Stimulated activated CD8-positive, alpha-beta memory T cell treated with anti-CD3 and anti-CD28 coated beads, Interleukin-7, amount 100 ng/mL, for 48 hours (primary cell): ENCODE data around the gene CNTN4.

Experiments
- DNase-seq, 2 donors: peaks; one replicate each; pipeline ENCODE4 v3.0.0-alpha.2; 2020; ENCODE audit warnings: low read depth in 1 of 2; ENCODE audit errors: extremely low read depth in 1 of 2

The CNTN4 gene

DNA sequence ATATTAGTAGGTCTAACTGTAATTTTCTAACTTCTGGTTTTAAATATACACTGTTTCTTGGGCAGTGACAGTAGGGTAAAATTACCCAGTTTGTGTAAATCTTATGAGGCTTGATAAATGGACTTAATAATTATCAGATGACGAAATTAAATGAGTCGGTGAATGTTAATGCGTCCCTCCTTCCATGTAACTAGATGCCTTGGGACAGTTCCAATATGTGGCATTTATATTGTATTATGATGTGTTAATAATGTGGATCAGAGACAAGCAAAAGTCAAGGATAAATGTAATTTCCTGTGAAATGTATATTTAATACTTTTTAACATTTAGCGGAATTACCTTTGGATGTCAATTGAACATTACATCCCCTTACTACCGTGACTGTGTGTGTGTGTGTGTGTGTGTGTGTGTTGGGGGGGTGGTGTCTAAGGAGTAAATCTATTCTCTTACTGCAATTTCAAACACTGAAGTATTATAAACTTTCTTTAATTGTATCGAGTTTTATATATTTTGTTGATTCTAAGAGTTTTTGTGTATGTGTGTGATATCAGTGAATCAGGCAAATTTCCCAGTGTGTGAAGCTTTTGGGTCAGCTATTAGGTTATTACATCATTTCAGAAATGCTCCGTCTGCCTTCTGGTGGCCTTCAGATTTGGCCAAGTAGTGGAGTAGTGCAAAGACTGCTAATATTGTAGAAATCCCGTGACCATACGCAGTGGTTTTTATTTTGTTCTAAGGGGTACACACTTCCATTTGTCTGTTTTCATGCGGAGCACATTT lies 50.1 kb downstream of the CNTN4 start:
- no peak for DNase-seq

DNA sequence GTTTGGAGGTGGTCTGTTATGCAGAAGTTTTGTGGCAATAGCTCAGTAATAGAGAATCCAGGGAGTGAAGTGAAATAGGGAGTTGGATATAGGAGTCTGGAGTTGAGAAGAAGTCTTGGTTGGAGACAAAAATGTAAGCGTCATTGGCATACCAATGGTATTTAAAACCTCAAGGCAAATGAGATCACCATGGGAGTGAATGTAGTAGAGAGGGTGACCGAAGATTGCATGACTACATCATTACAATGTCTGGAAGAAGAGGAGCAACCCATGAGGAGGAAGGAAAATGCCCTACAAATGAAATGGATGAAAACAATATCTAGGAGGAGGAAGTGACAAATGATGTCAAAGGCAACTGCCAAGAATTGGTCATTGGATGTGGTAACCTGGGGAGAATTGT lies 54.4 kb downstream of the CNTN4 start:
- no peak for DNase-seq

DNA sequence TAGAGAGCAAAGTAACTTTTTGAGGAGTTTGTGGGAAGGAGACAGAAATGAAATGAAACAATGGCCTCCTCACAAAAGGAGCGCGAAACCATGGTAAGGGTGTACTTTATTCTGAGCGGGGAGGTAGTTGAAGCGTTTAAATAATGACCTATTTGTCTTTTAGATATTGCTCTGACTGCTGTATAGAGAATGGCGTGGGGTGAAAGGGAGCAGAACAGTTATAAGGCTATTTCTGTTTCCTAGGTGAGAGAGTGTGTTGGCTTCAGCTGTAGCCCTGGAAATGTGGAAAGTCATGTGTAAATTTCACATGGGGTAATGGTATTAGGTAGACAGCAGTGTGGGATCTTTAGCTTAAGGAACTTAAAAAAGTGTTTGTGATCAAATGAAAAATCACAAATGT lies 54.9 kb downstream of the CNTN4 start:
- DNase-seq: no peak

DNA sequence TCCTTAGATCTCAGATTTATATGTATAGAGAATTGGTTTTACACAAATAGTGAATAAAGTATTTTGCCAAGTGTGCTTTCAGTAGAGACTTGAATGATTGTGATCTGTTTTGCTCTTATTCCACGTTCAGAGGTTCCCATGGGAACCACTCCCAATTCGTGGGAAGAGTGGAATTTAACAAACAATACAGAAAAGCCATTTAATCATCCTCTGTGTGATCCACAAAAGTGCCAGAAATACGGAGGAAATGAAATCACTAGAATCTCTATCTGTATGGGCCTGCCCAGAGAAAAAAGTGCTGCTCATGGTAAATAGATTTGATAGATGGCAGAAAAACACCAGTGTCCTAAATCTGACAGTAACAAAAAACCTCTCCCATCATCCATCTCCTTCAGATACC lies 56.0 kb downstream of the CNTN4 start:
- DNase-seq: no peak

DNA sequence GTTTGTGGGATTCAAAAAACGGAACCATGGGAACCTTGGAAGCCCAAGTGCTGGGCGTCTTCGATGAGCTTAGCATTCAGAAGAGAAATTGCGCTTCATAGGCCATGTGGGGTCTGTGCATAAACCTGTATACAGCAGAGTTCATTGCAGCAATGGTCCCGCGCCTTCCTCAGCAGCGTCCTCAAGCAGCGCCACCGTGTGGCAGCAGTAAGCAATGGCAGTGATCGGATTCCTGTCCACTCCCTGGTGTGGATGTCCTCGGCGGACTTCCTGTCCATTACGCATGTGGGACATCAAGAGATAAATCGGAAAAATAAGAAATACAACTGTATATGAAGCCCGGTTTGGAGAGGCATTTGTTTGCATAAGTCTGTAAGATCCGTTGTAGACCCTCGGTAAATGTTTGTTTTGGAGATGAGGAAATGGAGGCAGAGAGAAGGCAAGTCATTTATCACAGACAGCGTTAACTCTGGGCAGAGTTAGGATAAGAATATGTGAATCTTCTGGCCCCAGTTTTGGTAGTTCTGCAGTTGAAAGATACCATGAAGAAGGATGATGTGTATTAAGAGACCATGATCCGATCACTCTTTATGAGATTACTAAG lies 57.7 kb downstream of the CNTN4 start:
- DNase-seq: no peak

DNA sequence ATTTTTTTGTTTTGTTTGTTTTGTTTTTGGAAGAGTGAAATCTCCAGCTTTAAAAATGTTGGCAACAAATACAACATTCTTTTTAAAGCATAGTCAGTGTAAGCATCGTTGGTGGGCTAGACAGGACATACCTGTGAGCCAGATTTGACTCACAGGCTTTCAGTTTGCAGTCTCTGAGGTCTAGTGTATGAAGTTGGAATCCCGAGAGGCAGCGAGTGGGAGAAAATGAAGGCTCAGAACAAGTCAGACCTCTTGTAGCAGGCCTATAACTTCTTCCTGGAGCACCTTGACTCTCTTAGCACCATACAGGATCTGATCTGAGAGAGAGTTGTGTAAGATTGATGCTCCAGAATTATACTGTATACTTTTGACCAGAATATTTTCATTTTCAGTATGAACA lies 60.2 kb downstream of the CNTN4 start:
- no peak for DNase-seq

DNA sequence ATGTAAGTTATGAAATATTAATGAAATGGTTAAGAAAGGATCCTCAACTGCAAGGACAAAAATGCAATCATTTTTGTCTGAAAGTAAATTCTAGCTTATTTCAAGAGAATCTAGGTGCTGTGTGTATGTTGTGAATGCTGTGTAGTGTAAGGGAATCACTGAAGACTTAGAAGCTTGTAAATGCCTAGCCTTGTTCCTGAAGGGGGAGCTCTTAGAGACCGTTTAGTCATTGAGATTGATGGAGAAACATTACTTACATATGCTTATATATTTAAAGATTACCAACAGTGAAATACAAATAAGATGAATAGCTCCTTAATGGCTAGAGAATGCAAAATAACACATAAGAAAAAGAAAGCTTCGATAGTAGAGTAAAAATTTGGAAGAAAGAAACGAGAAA lies 67.9 kb downstream of the CNTN4 start:
- no peak for DNase-seq

DNA sequence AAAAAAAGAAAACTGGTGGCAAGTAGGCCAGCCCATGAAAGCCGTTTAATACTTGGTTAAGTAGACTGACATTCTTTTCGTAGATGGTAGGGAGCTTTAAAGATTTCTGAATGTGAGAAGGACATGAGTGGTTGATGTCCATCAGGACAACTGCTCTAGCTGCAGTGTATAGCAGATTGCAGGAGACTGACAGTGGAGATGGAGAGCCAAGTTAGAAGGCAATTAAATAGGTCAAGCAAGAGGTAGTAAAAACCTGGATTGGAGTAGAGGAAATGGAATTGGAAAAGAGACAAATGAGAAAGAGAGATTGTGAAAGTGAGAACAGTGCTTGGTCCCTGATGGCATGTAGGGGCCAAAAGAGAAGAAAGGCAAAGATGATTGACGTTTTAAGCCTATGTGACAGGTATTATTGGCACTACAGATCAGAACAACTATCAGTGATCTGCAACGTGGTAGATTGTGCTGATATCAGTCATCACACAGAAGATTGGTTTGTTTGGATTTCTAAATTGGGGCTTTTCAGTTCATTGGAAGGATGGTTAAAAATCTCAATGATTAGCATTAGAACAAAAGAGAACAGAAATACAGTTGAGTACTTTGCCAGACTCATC lies 74.0 kb downstream of the CNTN4 start:
- no peak for DNase-seq

DNA sequence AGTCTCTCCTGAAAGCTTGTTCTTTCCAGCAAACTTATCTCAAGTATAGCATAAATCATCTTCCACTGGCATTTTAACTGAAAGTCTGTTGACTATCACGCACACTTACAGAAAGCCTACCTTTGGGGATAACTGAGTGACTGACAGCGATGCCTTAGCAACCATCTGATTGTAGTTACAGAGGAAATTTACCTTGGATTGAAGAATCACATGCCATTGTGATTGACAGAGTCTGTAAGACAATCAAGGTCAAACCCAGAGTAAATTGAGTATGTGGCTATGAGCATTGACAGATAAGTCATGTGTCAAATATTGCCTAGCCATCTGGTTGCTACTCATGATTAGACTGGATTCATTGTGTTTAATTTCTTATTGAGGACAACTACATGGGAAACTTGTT lies 82.0 kb downstream of the CNTN4 start:
- no peak for DNase-seq

DNA sequence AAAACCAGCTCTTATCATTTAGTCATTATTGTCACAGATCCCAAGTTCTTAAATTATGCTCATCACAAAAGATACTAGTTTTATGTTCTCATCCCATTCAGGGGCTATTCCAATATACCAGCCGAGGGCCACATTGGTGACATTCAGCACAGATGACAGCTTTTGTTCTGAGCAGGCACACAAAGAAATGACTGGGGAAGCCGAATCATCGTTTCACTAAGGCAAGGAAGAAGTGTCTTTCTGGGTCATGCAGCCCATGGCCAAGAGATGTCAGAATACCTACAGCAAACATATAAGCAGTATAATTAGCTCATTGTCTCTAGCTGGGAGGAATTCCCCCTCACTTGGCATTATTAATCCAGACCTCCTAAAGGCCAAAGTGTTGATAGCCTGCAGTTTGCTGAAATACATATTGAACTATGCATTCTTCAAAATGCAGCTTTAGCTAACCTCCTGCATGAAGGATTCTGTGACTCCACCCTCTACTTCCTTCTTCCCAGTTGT lies 100.2 kb downstream of the CNTN4 start:
- DNase-seq: no peak

DNA sequence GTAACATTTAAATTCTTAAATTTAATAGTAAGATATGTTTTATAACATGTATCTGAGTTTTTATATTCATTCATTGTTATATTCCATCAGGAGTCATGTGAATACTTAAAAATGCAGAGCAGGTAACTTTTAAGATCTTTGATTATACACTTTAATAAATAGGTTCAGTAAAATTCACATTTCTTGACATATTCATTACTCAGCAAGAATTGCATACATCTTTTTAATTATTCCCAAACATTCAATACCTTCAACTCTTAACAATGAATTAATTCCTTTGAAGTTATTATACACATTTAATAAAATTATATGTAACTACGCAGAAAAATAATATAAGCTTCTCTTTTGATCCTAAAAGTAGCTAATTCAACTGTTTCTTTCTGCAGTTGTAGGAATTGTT lies 105.4 kb downstream of the CNTN4 start:
- no peak for DNase-seq

DNA sequence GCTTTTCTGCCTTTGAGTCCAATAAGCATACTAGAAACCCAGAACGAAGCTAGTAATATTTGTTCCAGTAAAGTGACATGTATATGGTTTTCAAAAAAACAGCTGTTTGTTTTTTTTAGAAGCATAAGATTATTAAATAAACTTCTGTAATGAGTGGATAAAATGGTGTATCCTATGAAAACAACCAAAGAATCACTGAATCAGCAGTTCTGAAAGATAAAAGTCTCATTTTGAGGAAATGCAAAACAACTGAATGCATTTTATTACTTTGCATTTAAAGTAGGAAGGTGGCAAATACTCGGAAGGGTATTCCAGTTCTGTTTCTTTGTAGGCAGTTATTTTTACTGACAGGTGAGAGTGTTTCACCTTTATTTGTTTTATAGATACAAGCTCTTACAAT lies 107.0 kb downstream of the CNTN4 start:
- DNase-seq: no peak

DNA sequence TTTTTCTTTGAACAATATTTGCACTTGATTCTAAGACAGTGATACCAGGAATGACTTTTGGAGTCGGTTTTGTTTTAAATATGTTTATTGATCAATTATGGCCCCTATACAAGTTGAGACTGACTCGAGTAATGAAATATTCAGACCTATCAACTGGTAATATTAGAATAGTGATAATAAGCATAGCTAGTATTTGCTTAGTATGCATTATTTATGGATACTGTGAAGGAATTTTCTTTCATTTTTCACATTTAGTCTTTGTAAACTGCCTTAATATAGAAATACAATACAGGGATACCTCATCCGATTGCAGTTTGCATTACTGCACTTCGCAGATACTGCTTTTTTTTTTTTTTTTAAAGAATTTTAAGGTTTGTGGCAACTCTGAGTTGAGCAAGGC lies 107.9 kb downstream of the CNTN4 start:
- no peak for DNase-seq

DNA sequence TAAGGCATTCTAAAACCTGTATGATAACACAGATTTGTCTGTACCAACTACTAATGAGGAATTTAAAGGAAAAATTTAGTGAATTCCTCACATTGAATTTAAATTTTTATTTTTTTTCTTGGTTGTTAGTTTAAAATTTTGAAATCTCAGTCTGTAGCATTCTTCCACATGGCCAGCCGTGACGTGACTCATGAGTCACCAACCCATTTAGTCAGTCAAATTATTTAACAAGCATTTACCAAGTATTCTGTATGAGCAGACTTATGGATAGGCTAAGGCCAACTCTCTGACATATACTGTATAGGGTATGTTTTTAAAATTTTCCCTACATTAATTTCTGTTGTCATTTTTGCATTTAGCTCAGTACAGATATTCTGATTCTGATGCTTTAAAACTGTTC lies 112.9 kb downstream of the CNTN4 start:
- no peak for DNase-seq

DNA sequence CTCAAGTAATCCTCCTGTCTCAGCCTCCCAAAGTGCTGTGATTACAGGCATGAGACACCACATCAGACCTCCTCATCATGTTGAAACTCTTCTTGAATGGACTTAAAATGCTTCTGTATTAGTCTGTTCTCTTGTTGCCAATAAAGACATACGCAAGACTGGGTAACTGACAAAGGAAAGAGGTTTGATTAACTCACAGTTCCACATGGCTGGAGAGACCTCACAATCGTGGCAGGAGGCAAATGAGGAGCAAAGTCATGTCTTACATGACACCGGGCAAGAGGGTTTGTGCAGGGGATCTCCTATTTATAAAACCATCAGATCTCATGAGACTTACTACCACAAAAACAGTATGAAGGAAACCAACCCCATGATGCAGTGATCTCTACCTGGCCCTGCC lies 113.5 kb downstream of the CNTN4 start:
- DNase-seq: no peak

DNA sequence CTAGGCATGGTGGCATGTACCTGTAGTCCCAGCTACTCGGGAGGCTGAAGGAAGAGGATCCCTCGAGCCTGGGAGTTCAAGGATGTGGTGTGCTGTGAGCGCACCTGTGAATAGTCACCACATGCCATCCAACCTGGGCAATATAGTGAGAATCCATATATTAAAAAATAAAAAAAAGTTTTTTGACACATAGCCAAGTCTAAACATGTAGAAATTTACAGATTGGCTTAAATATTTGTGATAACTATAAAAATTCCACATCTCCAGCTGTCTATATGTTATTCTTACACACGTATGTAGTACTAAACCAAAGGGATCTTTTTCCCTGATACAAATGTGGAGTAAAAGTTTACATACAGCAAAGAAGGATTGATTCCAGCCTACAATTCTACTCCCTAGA lies 119.7 kb downstream of the CNTN4 start:
- no peak for DNase-seq

DNA sequence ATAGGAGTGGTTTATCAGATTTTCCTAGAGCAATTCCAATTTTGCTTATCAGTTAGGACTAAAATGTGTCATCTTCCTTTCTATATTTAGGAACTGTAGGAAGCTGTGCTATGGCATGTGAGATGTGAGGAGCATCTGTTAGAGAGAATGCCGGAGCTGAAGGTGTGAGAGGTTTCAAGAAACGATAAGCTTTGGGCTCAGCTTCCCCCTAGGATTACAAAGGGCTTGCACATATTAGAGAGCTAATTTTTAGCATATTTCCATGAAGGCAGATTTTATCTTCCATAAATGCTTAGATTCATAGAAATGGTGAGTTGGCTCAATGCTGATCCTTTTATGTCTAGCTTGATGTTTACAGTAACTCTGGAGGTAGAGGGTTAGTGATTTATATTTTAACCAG lies 120.2 kb downstream of the CNTN4 start:
- no peak for DNase-seq

DNA sequence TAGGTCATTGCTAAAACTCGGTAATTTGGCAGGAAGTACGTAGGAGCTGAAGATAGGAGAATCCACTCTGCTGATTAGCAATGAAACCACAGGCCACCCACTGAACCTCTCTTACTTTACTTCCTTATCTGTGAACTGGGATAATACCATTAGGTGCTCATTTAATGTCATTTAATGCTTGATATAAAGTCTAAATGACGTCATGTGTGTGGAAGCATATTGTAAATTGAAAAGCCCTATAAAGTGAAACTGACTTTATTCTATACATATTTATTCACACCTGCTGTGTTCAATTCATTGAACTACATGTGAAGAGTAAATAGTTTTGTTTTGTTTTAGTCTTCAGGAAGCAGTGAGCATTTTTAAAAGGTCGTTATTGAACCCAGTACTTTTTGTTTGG lies 137.5 kb downstream of the CNTN4 start:
- no peak for DNase-seq

DNA sequence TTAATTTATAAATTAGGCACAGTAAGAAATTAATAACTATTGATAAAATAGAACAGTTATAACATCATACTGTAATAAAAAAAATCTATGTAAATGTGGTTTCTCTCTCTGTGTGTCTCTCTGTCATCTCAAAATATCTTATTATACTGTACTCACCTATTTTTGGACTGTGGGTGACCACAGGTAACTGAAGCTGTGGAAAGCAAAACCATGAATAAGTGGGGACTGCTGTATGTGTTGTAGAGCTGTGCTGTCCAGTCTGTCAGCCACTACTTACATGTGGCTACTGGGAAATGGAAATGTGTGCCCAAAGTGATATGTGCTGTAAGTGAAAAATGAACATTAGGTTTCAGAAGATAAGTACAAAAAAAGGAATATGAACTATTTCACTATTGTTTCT lies 145.5 kb downstream of the CNTN4 start:
- DNase-seq: no peak

DNA sequence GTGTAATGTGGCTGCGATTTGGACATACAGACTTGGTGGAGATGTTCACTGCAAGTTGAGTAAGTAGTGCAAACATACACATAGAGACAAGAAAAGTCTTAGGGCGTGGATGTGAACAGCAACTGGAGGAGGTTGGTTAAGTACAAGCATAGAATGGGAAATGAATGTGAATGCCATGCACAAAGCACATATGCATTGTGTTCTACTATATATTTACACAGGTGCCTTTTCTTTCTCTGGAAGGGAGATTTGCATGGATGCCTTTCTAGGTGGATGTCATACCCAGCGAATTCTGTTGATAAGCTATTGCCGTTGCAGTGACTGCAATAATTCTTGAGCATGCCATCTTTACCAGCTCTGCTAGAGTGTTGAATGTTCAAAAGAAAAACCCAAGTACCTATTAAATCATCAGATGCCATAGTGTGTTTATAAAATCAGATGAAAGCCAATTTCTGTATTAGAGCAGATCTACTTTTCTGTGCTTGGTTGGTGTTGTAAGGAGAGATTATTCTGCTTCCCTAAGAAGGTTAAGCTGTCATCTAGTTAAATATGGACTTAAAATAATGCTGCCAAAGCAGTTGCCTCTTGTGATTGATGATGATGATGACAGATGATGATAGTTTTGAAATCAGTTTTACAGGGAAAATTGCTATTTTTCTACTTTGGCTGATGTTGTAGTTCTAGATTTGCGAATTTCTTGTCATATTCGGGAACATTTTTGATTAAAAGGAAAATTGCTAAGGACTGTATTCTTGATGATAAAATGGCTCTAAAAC lies 148.4 kb downstream of the CNTN4 start:
- DNase-seq: no peak

DNA sequence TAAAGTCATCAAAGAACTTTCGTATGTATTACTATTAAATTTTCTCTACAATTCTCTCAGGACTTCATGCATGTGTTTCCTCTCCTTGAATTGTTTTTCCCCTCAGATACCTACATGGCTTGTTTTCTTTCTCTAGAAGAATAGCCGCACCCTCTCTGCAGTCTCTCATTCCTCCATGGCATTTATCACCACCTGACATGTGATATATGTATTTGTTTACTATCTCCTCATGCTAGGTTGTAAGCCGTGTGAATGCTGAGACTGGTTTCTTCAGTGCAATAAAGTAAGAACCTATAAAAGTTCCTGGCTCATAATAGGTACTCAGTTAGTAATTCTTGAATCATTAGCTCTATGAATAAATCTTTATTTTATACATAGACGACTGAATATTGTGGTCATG lies 149.2 kb downstream of the CNTN4 start:
- DNase-seq: no peak

DNA sequence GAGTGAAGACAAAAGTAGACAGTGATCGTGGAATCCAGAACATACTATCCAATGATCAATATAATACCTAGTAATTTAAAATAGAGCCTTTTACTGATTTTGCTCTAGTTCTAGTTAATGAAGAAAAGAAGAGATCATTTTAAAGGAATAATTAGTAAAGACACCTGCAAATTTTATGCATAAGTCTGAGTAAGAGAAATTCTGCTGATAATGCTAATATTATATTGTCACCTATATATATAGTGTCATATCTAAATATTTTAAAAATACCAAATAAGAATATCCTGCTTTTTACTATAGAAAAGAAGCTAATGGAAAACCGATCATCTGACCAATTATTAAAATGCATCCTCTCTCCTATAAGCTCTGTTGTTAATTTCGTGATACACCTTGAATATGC lies 152.1 kb downstream of the CNTN4 start:
- DNase-seq: no peak
